Fibroblast of skin of scalp (primary cell): ENCODE data around the gene MRGPRF.
"Not testable (repeated sequence)": the region's sequence is repeated elsewhere in the genome, so short reads cannot be mapped to it uniquely, and the experiment has no call there.

ENCODE experiments used
- DNase-seq: peaks from one replicate; pipeline ENCODE4 v3.0.0-alpha.2; 2013

The MRGPRF gene

GRCh38 chr11:69002110-69002569 lies 10.9 kb downstream of the MRGPRF start:
- no peak for DNase-seq

- DNase-seq, result no peak
Measured at GRCh38 chr11:69001243-69002081, 11.6 kb downstream of the MRGPRF start.

- peak; percentile 88 for DNase-seq
Measured at GRCh38 chr11:69000831-69001242, 12.2 kb downstream of the MRGPRF start.

GRCh38 chr11:69000391-69000790 lies 12.7 kb downstream of the MRGPRF start:
- no peak for DNase-seq

GRCh38 chr11:68999748-69000355 lies 13.2 kb downstream of the MRGPRF start:
- not testable (repeated sequence) for DNase-seq

- DNase-seq, result no peak
Measured at GRCh38 chr11:68999093-68999747, 13.8 kb downstream of the MRGPRF start.

- DNase-seq, result peak; percentile 44
Measured at GRCh38 chr11:68998390-68998911, 14.6 kb downstream of the MRGPRF start.

GRCh38 chr11:68997995-68998348 lies 15.1 kb downstream of the MRGPRF start:
- no peak for DNase-seq

GRCh38 chr11:68997124-68997994 lies 15.7 kb downstream of the MRGPRF start:
- no peak for DNase-seq

- no peak for DNase-seq
Measured at GRCh38 chr11:68996376-68997123, 16.5 kb downstream of the MRGPRF start.

GRCh38 chr11:68994894-68995285 lies 18.2 kb downstream of the MRGPRF start:
- DNase-seq, result peak; percentile 71

- DNase-seq, result no peak
Measured at GRCh38 chr11:68994161-68994893, 18.7 kb downstream of the MRGPRF start.

- no peak for DNase-seq
Measured at GRCh38 chr11:68993546-68993945, 19.5 kb downstream of the MRGPRF start.

GRCh38 chr11:68992743-68993255 lies 20.2 kb downstream of the MRGPRF start:
- DNase-seq, result no peak

- DNase-seq, result no peak
Measured at GRCh38 chr11:68990995-68991780, 21.9 kb downstream of the MRGPRF start.

- no peak for DNase-seq
Measured at GRCh38 chr11:68989936-68990606, 23.0 kb downstream of the MRGPRF start.

- DNase-seq, result no peak
Measured at GRCh38 chr11:68988491-68988890, 24.6 kb downstream of the MRGPRF start.

GRCh38 chr11:68987211-68987610 lies 25.8 kb downstream of the MRGPRF start:
- no peak for DNase-seq

GRCh38 chr11:68983801-68984200 lies 29.2 kb downstream of the MRGPRF start:
- DNase-seq, result no peak
